NCI-H2196 (cell line): Measurements from ENCODE around the gene MYBPC1.

Source experiments
- DNase-seq: peaks from one replicate; lab custom pipeline; 2025; ENCODE audit not compliant: unreplicated experiment; lab: John Stamatoyannopoulos, UW

MYBPC1 gene

DNA sequence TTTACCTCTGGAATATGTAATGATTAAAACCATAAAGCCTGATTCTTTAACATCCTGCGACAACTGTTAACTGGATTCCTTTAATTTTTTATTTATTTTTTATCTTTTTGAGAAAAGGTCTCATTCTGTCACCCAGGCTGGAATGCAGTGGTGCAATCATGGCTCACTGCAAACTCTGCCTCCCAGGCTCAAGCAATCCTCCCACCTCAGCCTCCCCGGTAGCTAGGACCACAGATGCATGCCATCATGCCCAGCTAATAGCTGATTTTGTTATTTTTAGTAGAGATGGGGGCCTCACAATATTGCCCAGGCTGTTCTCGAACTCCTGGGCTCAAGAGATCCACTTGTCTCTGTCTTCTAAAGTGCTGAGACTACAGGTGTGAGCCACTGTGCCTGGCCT is 3.7 kb downstream of the MYBPC1 start:
- DNase-seq: no peak

DNA sequence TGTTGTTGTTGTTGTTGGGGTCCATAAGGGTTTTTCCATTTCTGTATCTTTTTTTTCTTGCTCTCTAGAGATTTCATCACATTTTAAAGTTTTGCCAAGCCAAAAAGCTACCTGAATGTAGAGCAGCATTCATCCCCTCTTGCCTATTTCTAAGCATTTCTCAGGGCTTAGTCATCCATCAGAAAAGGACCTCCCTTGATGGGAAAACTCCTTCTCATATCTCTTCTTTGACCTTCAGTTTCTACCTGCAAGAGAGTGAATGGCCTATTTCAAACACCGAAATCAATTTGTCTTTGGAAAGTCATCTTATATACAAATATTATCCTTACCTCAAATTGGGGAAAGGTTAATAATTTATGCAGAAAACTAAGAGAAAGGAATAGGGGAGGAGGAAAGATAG is 4.5 kb downstream of the MYBPC1 start:
- no peak for DNase-seq

DNA sequence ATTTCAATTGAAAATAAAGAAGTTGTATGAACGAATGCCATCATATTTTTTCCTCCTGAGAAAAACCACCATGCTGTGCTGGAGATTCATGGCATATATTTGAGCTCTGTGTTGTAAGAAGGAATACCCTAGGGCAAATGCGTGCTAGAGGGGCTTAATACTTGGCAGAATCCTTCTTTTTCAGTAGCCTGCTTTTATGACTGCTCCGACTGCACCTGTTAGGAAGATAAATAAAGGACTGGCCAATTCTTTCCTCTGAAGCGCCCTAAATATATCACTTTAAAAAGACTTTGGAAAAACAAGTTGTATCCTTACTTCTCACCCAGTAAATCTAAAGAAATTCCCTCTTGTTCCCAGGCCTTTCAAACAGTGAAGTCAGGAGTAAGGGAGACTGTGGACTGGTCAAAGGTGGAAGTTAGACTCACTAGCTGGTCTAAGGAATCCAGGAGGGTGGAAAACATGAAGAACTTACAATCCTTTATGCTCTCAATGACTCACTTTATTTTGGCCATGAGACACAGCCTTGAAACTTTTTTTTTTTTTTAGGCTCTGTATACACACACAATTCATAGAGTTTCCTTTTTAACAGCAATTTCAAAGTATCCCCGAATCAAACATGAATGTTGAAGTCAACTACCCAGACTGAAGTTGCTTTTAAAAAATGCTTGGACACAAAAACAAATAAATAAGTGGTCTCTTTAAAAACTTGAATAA is 5.2 kb downstream of the MYBPC1 start:
- DNase-seq: no peak

DNA sequence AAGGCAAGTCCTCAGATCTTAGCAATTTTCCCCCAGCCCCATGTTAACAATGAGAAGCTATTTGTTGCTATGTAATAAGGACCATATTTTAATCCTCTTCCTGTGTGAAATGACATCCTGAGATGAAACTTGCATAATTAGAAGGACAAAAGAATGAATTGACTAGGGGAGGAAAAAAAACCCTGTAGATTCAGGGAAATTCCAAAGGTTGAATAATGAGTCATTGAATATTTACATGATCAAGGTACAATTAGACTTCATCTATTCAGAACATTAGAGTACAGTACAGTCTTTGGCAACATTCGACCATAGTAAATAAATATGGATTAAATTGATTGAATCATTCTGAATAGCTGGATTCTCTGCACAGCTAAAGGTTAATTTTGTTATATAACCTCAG is 9.4 kb downstream of the MYBPC1 start:
- no peak for DNase-seq

DNA sequence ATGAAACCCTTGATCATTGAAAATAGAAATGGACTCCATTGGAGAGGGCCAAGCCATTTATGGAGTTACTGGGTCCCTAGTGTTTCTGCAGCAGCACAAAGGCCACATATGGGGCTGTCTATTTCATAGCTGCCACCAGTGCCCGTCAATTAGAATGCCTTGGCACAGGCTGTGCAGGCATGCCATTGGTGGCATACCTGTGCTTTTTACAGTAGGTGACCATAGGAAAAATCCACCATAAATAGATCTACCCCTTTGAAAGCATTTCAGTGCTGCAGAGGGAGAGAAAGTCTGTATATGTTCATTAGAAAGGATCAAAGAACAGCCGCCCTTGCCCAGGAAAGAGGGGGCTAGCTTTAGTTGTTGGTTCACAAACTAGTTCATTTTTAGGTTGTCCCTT is 13.1 kb downstream of the MYBPC1 start:
- DNase-seq: no peak

DNA sequence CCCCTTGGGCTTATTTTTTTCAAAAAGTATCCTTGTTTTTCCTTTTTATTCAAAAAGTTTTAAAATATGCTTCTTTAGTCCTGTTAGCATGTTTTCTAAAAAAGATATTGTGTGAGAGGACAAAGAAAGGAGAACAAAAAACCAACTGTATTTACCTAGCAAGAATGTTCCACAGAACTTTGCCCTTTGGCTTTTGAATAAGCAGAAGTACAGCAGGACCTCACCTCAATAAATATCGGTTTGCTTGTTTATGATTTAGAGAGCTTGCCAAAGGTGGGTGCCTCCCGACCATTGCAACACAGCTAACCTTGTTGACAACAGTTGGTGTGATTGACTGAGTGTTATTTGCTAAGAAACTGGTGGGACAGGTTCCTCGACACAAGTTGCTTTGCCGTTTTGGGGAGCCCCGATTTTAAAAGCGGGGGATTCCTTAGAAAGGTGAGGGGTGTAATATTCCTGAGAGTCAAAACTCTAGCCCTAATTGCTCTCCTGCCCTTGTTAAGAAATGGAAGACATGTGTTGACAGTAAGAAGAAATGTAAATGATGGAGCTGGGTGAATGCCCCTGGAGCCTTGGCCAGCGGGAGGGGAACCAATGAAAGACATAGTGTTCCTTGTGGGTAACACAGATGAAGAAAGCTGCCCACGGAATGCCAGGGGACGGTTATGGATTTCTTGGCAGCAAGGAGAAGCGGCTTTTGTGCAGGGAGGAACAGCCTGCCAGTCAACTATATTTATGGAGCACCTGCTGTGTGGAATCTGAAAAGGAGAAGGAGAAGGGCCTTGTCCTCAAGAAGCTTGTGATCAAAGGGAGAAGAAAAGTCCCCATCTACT is 13.7 kb downstream of the MYBPC1 start:
- DNase-seq: no peak

DNA sequence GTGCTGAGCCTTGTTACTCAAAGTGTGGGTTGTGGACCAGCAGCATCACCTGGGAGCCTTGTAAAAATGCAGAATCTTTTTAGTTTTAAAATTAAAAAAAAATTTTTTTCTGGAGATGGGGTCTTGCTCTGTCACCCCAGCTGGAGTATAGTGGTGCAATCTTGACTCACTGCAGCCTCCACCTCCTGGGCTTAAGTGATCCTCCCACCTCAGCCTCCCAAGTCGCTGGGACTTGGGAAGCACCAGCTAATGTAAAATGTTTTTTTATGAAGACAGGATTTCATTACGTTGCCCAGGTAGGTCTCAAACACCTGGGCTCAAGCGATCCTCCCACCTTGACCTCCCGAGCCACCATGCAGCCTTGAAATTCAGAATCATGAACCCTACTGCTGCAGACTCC is 14.4 kb downstream of the MYBPC1 start:
- no peak for DNase-seq

DNA sequence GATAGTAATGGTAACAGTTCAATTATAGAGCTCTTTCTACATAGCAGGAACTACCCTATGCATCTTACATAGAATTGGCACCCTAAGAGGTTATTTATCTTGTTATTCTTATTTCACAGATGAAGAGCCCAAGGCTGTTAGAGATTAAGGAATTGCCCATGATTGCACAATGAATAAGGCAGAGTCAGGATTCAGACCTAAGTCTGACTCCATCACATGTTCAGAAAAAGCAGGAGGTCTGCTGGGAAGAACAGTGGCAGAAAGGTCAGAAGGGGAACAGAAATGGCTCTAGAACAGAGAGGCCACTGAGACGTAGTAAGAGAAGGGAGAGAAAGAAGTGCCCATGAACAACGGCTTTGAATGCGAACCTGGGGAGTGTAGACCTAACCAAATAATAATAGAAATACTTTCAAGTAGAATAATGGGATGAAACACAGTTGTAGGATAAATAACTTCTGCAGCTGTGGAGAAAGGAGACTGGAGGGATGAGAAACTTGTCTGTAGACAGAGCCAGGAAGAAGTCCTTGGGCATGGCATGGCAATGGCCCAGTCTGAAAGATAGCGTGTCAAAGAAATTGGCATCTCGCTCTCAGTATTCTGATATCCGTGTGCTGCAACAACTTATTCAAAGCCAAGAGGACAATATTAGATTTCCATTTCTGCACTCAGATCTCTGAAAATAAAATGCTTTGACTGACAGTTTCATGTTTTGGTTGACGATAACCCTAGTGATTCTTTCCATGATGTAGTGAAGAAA is 17.6 kb downstream of the MYBPC1 start:
- DNase-seq: no peak

DNA sequence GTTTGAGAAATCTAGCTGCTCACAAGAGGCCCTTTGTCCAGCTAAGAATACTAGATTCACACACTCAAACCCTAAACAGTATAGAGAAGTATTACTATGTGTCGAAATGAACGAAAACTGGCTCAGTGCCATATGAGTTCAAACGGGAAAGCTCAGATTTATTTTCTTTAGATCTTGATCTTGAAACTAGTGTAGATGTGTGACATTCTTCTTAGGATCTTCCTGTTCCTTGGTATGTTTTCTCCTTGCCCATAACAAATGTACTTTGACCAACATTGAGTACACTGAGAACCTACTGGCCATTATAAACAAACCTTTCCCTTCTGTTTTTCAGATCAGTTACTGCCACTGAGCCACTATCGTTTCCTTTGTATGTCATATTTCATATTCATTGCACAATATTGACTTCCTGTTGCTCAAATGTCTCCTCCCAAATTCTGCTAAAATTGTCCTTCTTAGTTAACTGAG is 21.3 kb downstream of the MYBPC1 start:
- DNase-seq: no peak

DNA sequence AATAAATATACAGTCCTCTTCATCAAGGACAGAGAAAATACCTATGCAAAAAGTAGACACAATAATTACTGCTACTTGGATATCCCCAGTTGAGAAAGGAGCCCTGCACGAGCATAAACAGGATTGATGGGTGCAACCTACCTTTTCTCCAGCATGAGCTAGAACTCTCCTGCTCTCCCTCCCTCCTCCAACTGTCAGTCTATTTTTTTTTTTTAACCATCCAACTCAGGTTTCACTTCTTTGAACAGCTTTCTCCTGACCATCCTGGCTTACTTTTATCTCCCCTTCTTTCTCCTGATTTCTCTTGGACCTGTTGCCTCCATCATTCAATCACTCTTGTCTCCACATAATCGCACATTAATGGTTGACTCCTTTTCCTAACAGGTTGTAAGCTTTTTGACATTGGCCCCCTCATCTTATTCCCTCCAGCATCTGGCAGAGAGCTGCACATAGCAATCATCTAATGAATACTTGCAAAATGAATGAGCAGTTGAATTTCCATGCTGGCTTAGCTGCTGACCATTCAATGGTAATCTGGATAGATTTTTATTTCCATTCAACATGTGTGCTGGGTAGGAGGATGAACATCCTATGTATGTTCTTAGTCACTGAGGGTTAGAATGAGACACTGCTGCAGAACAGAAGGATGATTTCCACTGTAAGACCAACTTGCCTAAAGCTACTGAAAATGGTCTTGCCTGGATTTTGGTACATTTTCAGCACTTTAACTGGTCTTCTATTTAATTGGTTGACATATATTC is 24.4 kb downstream of the MYBPC1 start:
- DNase-seq: no peak

DNA sequence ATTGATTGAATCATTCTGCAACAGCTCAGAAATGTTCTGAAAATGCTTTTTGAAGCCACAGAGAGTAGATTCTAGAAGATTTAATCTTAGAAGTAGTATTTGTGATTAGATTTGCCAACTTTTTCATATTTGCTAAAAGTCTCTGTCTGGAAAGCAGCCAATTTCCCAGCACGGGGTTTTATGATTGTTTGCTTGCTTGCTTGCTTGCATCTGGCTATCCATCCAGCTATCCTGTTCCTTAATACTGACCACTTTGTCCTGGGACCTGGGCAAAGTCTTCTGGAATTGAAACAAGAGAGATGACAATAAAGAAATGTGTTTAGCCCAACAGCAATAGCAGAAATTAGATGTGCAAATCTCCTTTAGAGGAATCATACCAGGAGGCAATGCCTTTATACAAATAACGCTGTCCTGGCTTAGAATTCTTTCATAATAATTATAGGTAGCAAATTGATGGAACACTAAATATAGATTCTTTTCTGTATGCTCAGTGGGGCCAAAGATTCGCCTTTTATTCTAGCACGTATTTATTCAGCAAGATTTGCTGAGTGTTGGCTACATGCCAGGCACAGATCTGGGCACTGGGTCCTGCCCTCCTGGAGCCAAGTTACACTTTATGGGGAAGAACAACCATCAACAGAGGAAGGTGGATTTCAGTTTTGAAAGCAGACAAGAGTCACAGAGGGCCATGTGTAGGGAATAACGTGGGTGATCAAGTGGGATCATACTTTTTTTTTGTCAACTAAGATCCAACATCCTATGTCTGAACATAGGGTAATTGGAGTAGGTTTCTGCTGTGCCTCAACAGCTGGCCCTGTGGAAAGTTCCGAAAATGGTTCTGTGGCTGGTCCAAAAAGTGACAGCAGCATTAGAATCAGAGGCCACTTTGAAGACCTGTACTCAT is 25.3 kb downstream of the MYBPC1 start:
- no peak for DNase-seq

DNA sequence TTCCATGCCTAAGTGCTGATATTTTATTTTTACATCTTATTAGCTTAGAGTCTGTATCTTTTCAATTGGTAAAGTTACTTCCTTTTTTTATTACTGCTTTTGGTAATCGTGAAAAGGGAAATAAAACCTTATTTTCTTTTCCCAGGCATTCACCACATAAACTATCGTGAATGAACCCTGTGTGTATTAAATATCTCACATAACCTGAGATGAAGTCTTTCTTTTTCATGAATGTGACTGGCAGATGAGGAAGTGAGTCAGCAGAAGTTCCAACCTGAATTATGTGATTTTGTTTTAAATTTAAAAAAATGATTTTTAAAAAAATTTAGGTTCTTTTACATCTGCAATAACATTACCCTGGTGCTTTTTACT is 26.0 kb downstream of the MYBPC1 start:
- DNase-seq: no peak

DNA sequence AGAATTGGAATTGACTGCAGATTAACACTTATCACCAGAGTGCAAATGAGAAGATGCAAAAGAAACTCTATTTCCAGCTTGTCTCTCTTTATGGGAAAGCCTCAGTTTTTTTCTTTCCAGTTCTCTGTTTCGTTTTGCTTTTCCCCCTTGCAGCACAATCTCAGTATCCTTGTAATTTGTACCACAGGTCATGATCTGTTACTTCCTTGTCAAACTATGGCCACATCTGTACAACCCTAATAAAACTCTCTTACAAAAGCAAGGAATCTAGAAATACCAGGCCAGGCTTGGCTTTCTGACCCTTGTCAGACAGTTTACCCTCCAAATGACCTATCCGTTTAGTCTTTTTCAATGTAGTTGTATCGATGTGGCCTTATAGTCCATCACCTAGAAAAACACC is 33.9 kb downstream of the MYBPC1 start:
- DNase-seq: no peak

DNA sequence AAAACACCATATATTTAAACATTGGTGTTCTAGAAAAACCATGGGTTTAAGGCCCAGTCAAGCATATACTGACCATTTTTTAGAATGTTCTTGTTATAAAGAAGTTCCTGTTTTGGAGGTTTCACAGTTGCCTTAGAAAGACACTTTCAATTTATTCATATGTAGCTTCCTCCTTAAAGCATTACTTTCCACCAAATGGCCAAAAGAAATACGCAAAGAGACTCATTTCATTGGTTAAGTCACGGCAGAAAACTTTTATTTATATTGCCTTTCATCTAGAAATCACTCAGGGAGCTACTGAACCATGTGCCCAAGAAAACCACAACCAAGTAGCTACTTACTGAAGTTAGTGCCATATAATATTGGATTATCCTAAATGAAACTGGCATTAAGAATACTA is 40.0 kb downstream of the MYBPC1 start:
- no peak for DNase-seq

DNA sequence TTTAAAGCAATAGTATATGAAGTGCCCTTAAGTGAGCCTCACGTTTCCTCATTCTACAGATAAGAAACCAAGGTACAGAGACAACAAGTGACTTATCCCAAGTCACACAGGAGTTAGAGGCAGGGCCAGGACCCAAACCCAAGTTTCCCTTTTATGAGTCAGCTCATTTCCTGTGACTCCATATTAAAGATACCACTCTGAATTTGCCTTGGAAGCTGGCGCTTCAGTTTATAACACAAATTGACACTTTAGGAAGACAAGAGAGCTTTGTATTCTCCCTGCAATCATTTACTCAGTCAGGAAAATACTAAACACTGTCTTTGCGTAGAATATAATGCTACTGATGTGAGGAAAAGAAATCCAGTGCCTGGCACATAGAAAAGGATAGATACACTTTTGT is 43.2 kb downstream of the MYBPC1 start:
- no peak for DNase-seq

DNA sequence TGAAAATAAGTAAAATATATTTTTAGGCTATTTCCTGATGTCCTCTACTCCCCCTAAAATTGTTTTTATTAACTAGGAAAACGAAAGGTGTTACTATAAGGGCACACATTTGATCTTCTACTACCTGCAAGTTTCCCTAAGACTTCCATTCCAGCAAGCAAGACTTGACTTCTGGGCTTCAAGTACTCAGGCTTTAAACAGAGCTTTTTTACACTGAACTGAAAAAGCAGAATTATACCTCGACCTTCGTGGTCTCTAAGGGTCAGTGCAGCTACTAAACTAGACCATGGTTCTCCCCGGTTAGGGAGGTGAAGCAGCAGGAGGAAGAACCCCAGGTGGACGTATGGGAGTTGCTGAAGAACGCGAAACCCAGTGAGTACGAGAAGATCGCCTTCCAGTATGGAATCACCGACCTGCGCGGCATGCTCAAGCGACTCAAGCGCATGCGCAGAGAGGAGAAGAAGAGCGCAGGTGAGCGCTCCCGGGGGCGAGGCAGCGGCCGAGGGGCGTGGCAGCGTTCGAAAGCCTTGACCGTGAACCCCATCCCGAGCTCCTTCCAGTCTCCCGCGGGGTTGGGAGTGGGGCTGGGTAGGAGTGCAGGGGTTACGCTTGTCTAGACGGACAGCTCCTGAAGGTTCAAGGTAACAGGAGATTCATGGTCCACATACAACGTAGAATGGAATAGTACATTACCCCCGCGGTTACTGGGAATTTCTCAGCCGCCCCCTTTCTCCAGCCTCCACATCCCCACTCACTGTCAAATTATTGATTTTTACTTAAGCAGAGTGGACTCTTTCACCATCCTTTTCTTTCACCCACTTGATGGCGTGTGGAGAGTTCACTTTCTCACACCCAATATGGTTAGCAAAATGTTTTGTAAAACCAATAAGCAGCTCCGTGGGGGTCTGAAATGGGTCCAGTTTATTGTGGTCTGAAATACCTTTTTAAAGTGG is 47.6 kb downstream of the MYBPC1 start:
- no peak for DNase-seq

DNA sequence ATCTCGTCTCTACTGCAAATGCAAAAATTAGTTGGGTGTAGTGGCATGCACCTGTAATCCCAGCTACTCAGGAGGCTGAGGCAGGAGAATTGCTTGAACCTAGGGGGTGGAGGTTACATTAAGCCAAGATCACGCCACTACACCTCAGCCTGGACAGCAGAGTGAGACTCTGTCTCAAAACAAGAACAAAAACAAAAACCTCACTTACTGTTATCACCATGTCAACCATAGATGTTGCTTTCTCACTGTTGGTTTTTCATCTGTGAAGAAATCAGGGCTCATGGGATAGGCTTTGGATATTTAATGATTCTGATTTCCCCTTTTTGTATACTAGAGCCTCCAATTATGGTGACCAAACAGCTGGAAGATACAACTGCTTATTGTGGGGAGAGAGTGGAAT is 52.9 kb downstream of the MYBPC1 start:
- DNase-seq: no peak

DNA sequence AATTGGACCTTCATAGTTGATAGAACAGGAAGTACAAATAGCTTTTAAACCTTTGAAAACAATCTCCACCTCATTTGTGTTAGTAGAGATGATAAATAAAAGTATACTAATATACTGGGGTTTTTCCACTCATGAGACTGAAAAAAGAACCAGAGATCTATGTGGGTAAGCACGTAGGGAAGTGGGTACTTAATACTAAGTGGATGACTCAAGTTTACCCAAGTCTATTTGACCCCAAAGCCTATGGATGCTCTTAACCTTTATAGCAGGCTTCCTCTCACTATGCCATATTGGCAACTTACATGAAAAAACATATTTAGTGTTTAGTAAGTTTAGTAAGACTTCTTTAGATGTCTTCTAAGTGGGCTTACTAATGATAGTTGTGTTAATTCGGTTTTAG is 53.4 kb downstream of the MYBPC1 start:
- DNase-seq: no peak
